ENCODE results near the gene TMEM169. TPM values are rescaled to one million over a fixed set of nuclear protein-coding genes. Genes with fewer than 3 reads are reported as not detected.

Gene TMEM169
- total and polyA plus RNA-seq, 2 of the 13 experiments (the other 11 are each of a cell fraction or from before 2014, with no cell fraction given) = 1.5 to 4.5 TPM

DNA sequence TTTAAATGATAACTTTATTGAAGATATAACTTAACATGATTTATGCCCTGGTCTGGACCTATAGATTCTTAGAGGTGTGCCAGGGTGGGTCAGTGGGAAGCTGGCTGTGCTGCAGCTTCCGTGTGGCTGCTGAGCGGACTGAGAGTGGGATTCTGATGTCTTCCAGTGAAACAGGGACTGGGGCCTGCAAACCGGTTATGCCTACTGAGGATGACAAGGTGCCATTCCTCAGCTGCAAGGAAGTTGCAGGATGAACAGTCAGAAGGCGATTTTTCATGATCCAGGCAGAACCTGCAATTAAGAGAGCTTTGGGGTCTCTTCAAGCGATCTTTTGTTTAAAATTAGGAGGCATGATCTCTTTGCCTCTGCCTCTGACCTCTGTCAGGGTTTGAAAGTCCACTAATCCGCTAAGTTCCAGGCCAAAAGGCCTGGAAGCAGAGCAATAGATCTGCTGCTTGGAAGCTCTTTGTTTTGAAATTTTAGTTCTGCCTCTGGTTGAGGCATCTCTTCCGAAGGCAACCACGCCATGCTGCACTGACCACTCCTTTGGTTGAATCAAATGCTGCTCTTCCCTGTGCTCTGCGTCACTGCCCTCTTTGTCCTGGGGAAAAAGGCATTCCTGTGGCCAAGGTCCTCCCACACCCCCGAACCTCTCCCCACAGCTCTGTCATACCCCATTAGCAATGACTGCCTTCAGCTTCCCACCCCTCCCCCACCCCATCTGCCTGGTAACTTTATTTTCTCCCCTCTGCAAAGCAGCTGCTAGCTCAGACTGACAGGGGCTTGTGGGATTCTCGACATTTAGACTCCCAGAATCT, 2.0 kb downstream of the TMEM169 start (continued):
- TF ChIP-seq KLF6 (CRISPR knock-in tag; IDR thresholded peaks at IDR 0.05) (peak; percentile 38; the same call in 1 of the 2 replicates), SOX5 (CRISPR knock-in tag; IDR thresholded peaks at IDR 0.05; ENCODE audit: borderline replicate concordance) (peak; percentile 27; the same call in 1 of the 2 replicates), HNF1B (CRISPR knock-in tag; IDR thresholded peaks at IDR 0.05) (0 out of 2 replicates have a peak, but pooled peaks have one; percentile 20), PITX1 (CRISPR knock-in tag; IDR thresholded peaks at IDR 0.05) (peak; percentile 43; the same call in 1 of the 2 replicates), PAF1 (CRISPR knock-in tag; IDR thresholded peaks at IDR 0.05) (no peak), ZNF264 (CRISPR knock-in tag; IDR thresholded peaks at IDR 0.05) (0 out of 2 replicates have a peak, but pooled peaks have one; percentile 36), CBX5 (CRISPR knock-in tag; IDR thresholded peaks at IDR 0.05; ENCODE audit: borderline replicate concordance) (no peak), KMT2B (CRISPR knock-in tag; IDR thresholded peaks at IDR 0.05) (no peak), ZNF629 (CRISPR knock-in tag; conservative IDR thresholded peaks at IDR 0.05) (0 out of 2 replicates have a peak, but pooled peaks have one; percentile 22), ZNF224 (CRISPR knock-in tag; IDR thresholded peaks at IDR 0.05) (0 out of 2 replicates have a peak, but pooled peaks have one; percentile 32), GLI4 (CRISPR knock-in tag; IDR thresholded peaks at IDR 0.05; ENCODE audit: borderline replicate concordance) (no peak), ZNF124 (CRISPR knock-in tag; IDR thresholded peaks at IDR 0.05) (peak; percentile 82; the same call in 1 of the 2 replicates), SRSF4 (IDR thresholded peaks at IDR 0.05; ENCODE audit: low read depth, low read length, poor library complexity, severe bottlenecking) (no peak), NR2F6 (IDR thresholded peaks at IDR 0.05) (no peak), NR2F6 (CRISPR knock-in tag; IDR thresholded peaks at IDR 0.05) (no peak), ZNF430 (CRISPR knock-in tag; IDR thresholded peaks at IDR 0.05) (no peak), ZFYVE20 (CRISPR knock-in tag; IDR thresholded peaks at IDR 0.05; ENCODE audit: borderline replicate concordance, low read depth) (no peak), ZNF292 (CRISPR knock-in tag; IDR thresholded peaks at IDR 0.05; ENCODE audit: borderline replicate concordance, low read depth) (peak; percentile 90; the same call in 1 of the 2 replicates), ZEB1 (IDR thresholded peaks at IDR 0.05; ENCODE audit: insufficient replicate concordance, low read depth) (no peak), SATB2 (CRISPR knock-in tag; IDR thresholded peaks at IDR 0.05) (no peak), ZNF616 (CRISPR knock-in tag; IDR thresholded peaks at IDR 0.05; ENCODE audit: low read depth) (no peak), REPIN1 (CRISPR knock-in tag; IDR thresholded peaks at IDR 0.05; ENCODE audit: borderline replicate concordance, low read depth) (no peak), ERF (CRISPR knock-in tag; IDR thresholded peaks at IDR 0.05) (0 out of 2 replicates have a peak, but pooled peaks have one; percentile 26)
- TF ChIP-seq, protein P1, sequence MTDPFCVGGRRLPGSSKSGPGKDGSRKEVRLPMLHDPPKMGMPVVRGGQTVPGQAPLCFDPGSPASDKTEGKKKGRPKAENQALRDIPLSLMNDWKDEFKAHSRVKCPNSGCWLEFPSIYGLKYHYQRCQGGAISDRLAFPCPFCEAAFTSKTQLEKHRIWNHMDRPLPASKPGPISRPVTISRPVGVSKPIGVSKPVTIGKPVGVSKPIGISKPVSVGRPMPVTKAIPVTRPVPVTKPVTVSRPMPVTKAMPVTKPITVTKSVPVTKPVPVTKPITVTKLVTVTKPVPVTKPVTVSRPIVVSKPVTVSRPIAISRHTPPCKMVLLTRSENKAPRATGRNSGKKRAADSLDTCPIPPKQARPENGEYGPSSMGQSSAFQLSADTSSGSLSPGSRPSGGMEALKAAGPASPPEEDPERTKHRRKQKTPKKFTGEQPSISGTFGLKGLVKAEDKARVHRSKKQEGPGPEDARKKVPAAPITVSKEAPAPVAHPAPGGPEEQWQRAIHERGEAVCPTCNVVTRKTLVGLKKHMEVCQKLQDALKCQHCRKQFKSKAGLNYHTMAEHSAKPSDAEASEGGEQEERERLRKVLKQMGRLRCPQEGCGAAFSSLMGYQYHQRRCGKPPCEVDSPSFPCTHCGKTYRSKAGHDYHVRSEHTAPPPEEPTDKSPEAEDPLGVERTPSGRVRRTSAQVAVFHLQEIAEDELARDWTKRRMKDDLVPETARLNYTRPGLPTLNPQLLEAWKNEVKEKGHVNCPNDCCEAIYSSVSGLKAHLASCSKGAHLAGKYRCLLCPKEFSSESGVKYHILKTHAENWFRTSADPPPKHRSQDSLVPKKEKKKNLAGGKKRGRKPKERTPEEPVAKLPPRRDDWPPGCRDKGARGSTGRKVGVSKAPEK (CRISPR knock-in tag; IDR thresholded peaks at IDR 0.05; ENCODE audit: borderline replicate concordance) = 0 out of 2 replicates have a peak, but pooled peaks have one; percentile 61
- TF ChIP-seq, protein P2, sequence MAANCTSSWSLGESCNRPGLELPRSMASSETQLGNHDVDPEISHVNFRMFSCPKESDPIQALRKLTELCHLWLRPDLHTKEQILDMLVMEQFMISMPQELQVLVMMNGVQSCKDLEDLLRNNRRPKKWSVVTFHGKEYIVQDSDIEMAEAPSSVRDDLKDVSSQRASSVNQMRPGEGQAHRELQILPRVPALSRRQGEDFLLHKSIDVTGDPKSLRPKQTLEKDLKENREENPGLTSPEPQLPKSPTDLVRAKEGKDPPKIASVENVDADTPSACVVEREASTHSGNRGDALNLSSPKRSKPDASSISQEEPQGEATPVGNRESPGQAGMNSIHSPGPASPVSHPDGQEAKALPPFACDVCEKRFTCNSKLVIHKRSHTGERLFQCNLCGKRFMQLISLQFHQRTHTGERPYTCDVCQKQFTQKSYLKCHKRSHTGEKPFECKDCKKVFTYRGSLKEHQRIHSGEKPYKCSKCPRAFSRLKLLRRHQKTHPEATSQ (CRISPR knock-in tag; IDR thresholded peaks at IDR 0.05; ENCODE audit: borderline replicate concordance) = no peak
